LNCAP (cell line): ENCODE measurements around the gene PBX1.

Source experiments
- CTCF ChIP-seq: fragments of 450-650 bp; IDR thresholded peaks from 2 replicates; pipeline ENCODE4 v1.5.1; 2017; ENCODE audit warnings: mild to moderate bottlenecking

PBX1 gene

GRCh38 chr1:164670786-164671185 is 111.8 kb downstream of the PBX1 start:
- no peak for TF ChIP-seq CTCF

GRCh38 chr1:164671323-164671965 is 112.5 kb downstream of the PBX1 start:
- no peak for TF ChIP-seq CTCF

GRCh38 chr1:164671966-164672571 is 113.1 kb downstream of the PBX1 start:
- TF ChIP-seq CTCF: no peak

GRCh38 chr1:164672588-164672987 is 113.6 kb downstream of the PBX1 start:
- TF ChIP-seq CTCF: no peak

GRCh38 chr1:164673584-164674214 is 114.7 kb downstream of the PBX1 start:
- TF ChIP-seq CTCF: peak; percentile 61; the same call in 1 of the 2 replicates

GRCh38 chr1:164675342-164675904 is 116.4 kb downstream of the PBX1 start:
- no peak for TF ChIP-seq CTCF

- no peak for TF ChIP-seq CTCF
Observed at GRCh38 chr1:164678136-164678700, 119.2 kb downstream of the PBX1 start.
